GM12892 (cell line): Measurements from ENCODE around the gene GCLC.

ENCODE experiments used
- POLR2A ChIP-seq: IDR thresholded peaks from 2 replicates; pipeline ENCODE4 v1.6.1; 2011; ENCODE audit warnings: low read depth, low read length, control low read depth
- POLR2AphosphoS5 ChIP-seq: IDR thresholded peaks from 2 replicates; pipeline ENCODE4 v1.6.1; 2011; ENCODE audit warnings: low read depth, low read length, control low read depth
- TAF1 ChIP-seq: IDR thresholded peaks from 2 replicates; pipeline ENCODE4 v1.6.1; 2011; ENCODE audit warnings: low read depth, mild to moderate bottlenecking, control low read depth, low read length, borderline replicate concordance

DNA sequence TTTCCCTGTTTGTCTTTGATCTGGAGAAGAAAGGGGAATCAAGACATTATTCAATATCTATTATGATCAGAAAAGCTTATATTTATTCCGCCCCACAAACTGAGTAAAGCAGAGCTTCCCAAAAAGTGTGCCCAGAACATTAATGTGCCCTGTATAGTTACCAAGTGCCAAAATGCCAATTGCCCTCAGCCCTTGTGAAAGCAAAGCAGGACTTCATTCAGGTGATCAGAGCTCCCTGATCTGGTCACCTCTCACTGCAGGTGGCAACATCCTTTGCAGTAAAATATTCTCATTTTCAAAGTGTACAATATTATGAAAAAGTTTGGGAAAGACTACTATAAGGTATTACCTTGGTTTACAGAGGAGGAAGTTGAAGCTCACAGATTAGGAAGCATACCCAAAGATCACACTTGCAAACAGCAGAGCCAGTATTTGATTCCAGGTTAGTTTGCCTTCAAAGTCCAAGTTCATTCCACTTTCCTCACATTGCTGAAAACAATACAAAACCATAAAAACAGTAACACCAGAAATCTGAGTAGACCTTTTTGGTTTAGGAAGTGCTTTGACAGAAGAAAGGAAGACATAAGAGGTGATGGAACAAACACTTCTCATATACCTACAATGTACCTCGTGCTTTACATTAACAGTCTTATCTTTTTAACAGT, 19.6 kb upstream of the GCLC start:
- TF ChIP-seq POLR2AphosphoS5 = no peak
- no peak for TF ChIP-seq POLR2A
- TF ChIP-seq TAF1 = no peak
